Measurements from ENCODE around the gene GPR55.

GPR55 gene

GRCh38 chr2:230874456-230874855 lies 50.6 kb downstream of the GPR55 start:
- TF ChIP-seq CTCF (IDR thresholded peaks at IDR 0.05) (no peak), ZFX (IDR thresholded peaks at IDR 0.05; ENCODE audit: borderline replicate concordance) (no peak)
- H3K27ac ChIP-seq, result no peak overlapping the region

GRCh38 chr2:230873661-230874401 lies 51.2 kb downstream of the GPR55 start:
- H3K27ac ChIP-seq, result no peak overlapping the region
- TF ChIP-seq CTCF (IDR thresholded peaks at IDR 0.05) (no peak), ZFX (IDR thresholded peaks at IDR 0.05; ENCODE audit: borderline replicate concordance) (no peak)

- no peak overlapping the region for H3K27ac ChIP-seq
- no peak for TF ChIP-seq ZFX (IDR thresholded peaks at IDR 0.05; ENCODE audit: borderline replicate concordance)
These were observed 51.9 kb downstream of the GPR55 start for GRCh38 chr2:230872968-230873660.

GRCh38 chr2:230872151-230872967 lies 52.7 kb downstream of the GPR55 start:
- TF ChIP-seq CTCF (IDR thresholded peaks at IDR 0.05), result no peak
- no peak for TF ChIP-seq ZFX (IDR thresholded peaks at IDR 0.05; ENCODE audit: borderline replicate concordance)
- no peak overlapping the region for H3K27ac ChIP-seq

- TF ChIP-seq ZFX (IDR thresholded peaks at IDR 0.05; ENCODE audit: borderline replicate concordance) (no peak), CTCF (IDR thresholded peaks at IDR 0.05) (no peak)
- no peak overlapping the region for H3K27ac ChIP-seq
These were observed 53.5 kb downstream of the GPR55 start for GRCh38 chr2:230871361-230872150.

GRCh38 chr2:230870544-230871360 lies 54.3 kb downstream of the GPR55 start:
- TF ChIP-seq ZFX (IDR thresholded peaks at IDR 0.05; ENCODE audit: borderline replicate concordance) (no peak), CTCF (IDR thresholded peaks at IDR 0.05) (no peak)
- no peak overlapping the region for H3K27ac ChIP-seq

Measured in 22Rv1 (cell line).